ENCODE measurements around the gene HSFY1. TPM values are rescaled to one million over a fixed set of nuclear protein-coding genes. Genes with fewer than 3 reads are reported as not detected.
"Not testable (repeated sequence)": the region's sequence is repeated elsewhere in the genome, so short reads cannot be mapped to it uniquely, and the experiment has no call there.

Gene HSFY1
- total RNA-seq (2014; rRNA removed; shearing (Covaris generic)): not detected in 2 replicates

GRCh38 chrY:18546420-18546819 is at the start of gene HSFY1:
HSFY1 (plus strand) TSS chrY:18546720; CDS start chrY:18546788, 68 bp downstream.
- not testable (repeated sequence) for DNase-seq (ENCODE audit: low spot score)

GRCh38 chrY:18504266-18504665 is 42.3 kb upstream of the HSFY1 start:
- not testable (repeated sequence) for DNase-seq (ENCODE audit: low spot score)

GRCh38 chrY:18530995-18531655 is 15.4 kb upstream of the HSFY1 start:
- DNase-seq (ENCODE audit: low spot score): not testable (repeated sequence)

GRCh38 chrY:18538952-18539351 is 7.6 kb upstream of the HSFY1 start:
- not testable (repeated sequence) for DNase-seq (ENCODE audit: low spot score)

- not testable (repeated sequence) for DNase-seq (ENCODE audit: low spot score)
Observed at GRCh38 chrY:18553132-18553531, 6.6 kb downstream of the HSFY1 start.

- DNase-seq (ENCODE audit: low spot score): not testable (repeated sequence)
Observed at GRCh38 chrY:18565915-18566314, 19.4 kb downstream of the HSFY1 start.

Other genes starting within 250 kb of the HSFY1 start
- not detected in 2 replicates for gene HSFY2, start 227.0 kb downstream of the HSFY1 start, total RNA-seq (2014; rRNA removed; shearing (Covaris generic))

All from A172 (cell line).